ENCODE measurements around the gene ANKFN1.
"Not testable (repeated sequence)": the region's sequence is repeated elsewhere in the genome, so short reads cannot be mapped to it uniquely, and the experiment has no call there.

ANKFN1 gene

GRCh38 chr17:56392321-56392720, 239.0 kb downstream of the ANKFN1 start:
- in situ Hi-C loops (cut with MboI; ENCODE audit: low sequenced_read_pairs, unreplicated experiment): no loop called here
- no peak for DNase-seq (ENCODE audit: low spot score)
- TF ChIP-seq CTCF (IDR thresholded peaks at IDR 0.05; ENCODE audit: borderline replicate concordance, control extremely low read depth, extremely low read depth, insufficient read depth, missing control alignments): no peak

- in situ Hi-C loops (cut with MboI; ENCODE audit: low sequenced_read_pairs, unreplicated experiment): no loop called here
- no peak for DNase-seq (ENCODE audit: low spot score)
- no peak for TF ChIP-seq CTCF (IDR thresholded peaks at IDR 0.05; ENCODE audit: borderline replicate concordance, control extremely low read depth, extremely low read depth, insufficient read depth, missing control alignments)
Measured at GRCh38 chr17:56393156-56393555, 239.9 kb downstream of the ANKFN1 start.

- in situ Hi-C loops (cut with MboI; ENCODE audit: low sequenced_read_pairs, unreplicated experiment): no loop called here
- no peak for TF ChIP-seq CTCF (IDR thresholded peaks at IDR 0.05; ENCODE audit: borderline replicate concordance, control extremely low read depth, extremely low read depth, insufficient read depth, missing control alignments)
- DNase-seq (ENCODE audit: low spot score): no peak
Measured at GRCh38 chr17:56395787-56396186, 242.5 kb downstream of the ANKFN1 start.

- no peak for TF ChIP-seq CTCF (IDR thresholded peaks at IDR 0.05; ENCODE audit: borderline replicate concordance, control extremely low read depth, extremely low read depth, insufficient read depth, missing control alignments)
- in situ Hi-C loops (cut with MboI; ENCODE audit: low sequenced_read_pairs, unreplicated experiment): no loop called here
- DNase-seq (ENCODE audit: low spot score): no peak
Measured at GRCh38 chr17:56407086-56407485, 253.8 kb downstream of the ANKFN1 start.

- DNase-seq (ENCODE audit: low spot score); in situ Hi-C loops (cut with MboI; ENCODE audit: low sequenced_read_pairs, unreplicated experiment): not testable (repeated sequence)
Measured at GRCh38 chr17:56412356-56412755, 259.1 kb downstream of the ANKFN1 start.

GRCh38 chr17:56416682-56417351, 263.5 kb downstream of the ANKFN1 start:
- no peak for TF ChIP-seq CTCF (IDR thresholded peaks at IDR 0.05; ENCODE audit: borderline replicate concordance, control extremely low read depth, extremely low read depth, insufficient read depth, missing control alignments)
- in situ Hi-C loops (cut with MboI; ENCODE audit: low sequenced_read_pairs, unreplicated experiment): no loop called here
- DNase-seq (ENCODE audit: low spot score): no peak

GRCh38 chr17:56424005-56424404, 270.7 kb downstream of the ANKFN1 start:
- DNase-seq (ENCODE audit: low spot score): no peak
- no peak for TF ChIP-seq CTCF (IDR thresholded peaks at IDR 0.05; ENCODE audit: borderline replicate concordance, control extremely low read depth, extremely low read depth, insufficient read depth, missing control alignments)
- in situ Hi-C loops (cut with MboI; ENCODE audit: low sequenced_read_pairs, unreplicated experiment): no loop called here

Data from GM13976 (cell line).